ENCODE data around the gene CLDN6. TPM values are rescaled to one million over a fixed set of nuclear protein-coding genes. Genes with fewer than 3 reads are reported as not detected.

CLDN6 gene
- total and polyA plus RNA-seq, 3 donors from 2014 or later = 0.55 to 0.74 (median 0.70) TPM

- DNase-seq = no peak
- intact Hi-C loops (cut with DNase I; ENCODE audit: low total_unique reads) = no loop called here
- no peak for TF ChIP-seq POLR2A (IDR thresholded peaks at IDR 0.05)
- no peak for TF ChIP-seq CTCF (IDR thresholded peaks at IDR 0.05)
- H3K36me3 ChIP-seq (ENCODE audit: low read depth, missing control alignments) = no peaks in the 10 kb centered on the region
- WGBS, 2 donors = 27 to 34% methylated on average over 34 to 39 of the region's 40 CpGs
- peaks cover 35% of the 10 kb centered on the region for H3K4me1 ChIP-seq
- no peaks in the 10 kb centered on the region for H3K9me3 ChIP-seq
- peak overlapping the region; percentile 46 to 63 for H3K4me3 ChIP-seq
- no peak overlapping the region for H3K27ac ChIP-seq
- H3K27me3 ChIP-seq = no peaks in the 10 kb centered on the region
These were observed 1.7 kb upstream of the CLDN6 start for GRCh38 chr16:3019594-3020246.

- DNase-seq = no peak
- 46 to 58% methylated on average over 8 to 20 of the region's 20 CpGs for WGBS, 2 donors
- intact Hi-C loops (cut with DNase I; ENCODE audit: low total_unique reads) = no loop called here
- peak overlapping the region in 1 of 2 donors; percentile 43 for H3K4me3 ChIP-seq
- peaks cover 22% of the 10 kb centered on the region for H3K4me1 ChIP-seq
- H3K27ac ChIP-seq = no peak overlapping the region
- TF ChIP-seq POLR2A (IDR thresholded peaks at IDR 0.05) (no peak), CTCF (IDR thresholded peaks at IDR 0.05) (no peak)
- H3K9me3 ChIP-seq = no peaks in the 10 kb centered on the region
- no peaks in the 10 kb centered on the region for H3K36me3 ChIP-seq (ENCODE audit: low read depth, missing control alignments)
- H3K27me3 ChIP-seq = no peaks in the 10 kb centered on the region
These were observed 639 bp downstream of the CLDN6 start for GRCh38 chr16:3017344-3017743.

- 86 to 90% methylated on average over 12 to 13 of the region's 13 CpGs for WGBS, 2 donors
- intact Hi-C loops (cut with DNase I; ENCODE audit: low total_unique reads) = no loop called here
- H3K27me3 ChIP-seq = no peaks in the 10 kb centered on the region
These were observed 2.0 kb downstream of the CLDN6 start for GRCh38 chr16:3015865-3016521.

GRCh38 chr16:3014971-3015370, 3.0 kb downstream of the CLDN6 start:
- no peaks in the 10 kb centered on the region for H3K27me3 ChIP-seq
- DNase-seq = no peak
- TF ChIP-seq POLR2A (IDR thresholded peaks at IDR 0.05) = no peak
- no peak for TF ChIP-seq CTCF (IDR thresholded peaks at IDR 0.05)
- peaks cover 7% of the 10 kb centered on the region for H3K4me1 ChIP-seq
- no peaks in the 10 kb centered on the region for H3K36me3 ChIP-seq (ENCODE audit: low read depth, missing control alignments)
- intact Hi-C loops (cut with DNase I; ENCODE audit: low total_unique reads) = no loop called here
- no peak overlapping the region for H3K27ac ChIP-seq
- 91 to 94% methylated on average over 6 of the region's 6 CpGs for WGBS, 2 donors
- no peaks in the 10 kb centered on the region for H3K9me3 ChIP-seq
- H3K4me3 ChIP-seq = no peak overlapping the region

More at GRCh38 chr16:3015865-3016521, 2.0 kb downstream of the CLDN6 start:
- TF ChIP-seq CTCF (IDR thresholded peaks at IDR 0.05) = no peak
- TF ChIP-seq POLR2A (IDR thresholded peaks at IDR 0.05) = no peak
- no peaks in the 10 kb centered on the region for H3K36me3 ChIP-seq (ENCODE audit: low read depth, missing control alignments)
- no peaks in the 10 kb centered on the region for H3K9me3 ChIP-seq
- no peak overlapping the region for H3K27ac ChIP-seq
- H3K4me3 ChIP-seq = no peak overlapping the region
- peaks cover 10% of the 10 kb centered on the region for H3K4me1 ChIP-seq
- no peak for DNase-seq

All from testis (tissue), 3 donors.